Ishikawa (cell line): Measurements from ENCODE around the gene FSCN2.

ENCODE experiments used
- CEBPB ChIP-seq: IDR thresholded peaks from 2 replicates; pipeline ENCODE4 v1.6.1; 2012
- CREB1 ChIP-seq: IDR thresholded peaks from 2 replicates; pipeline ENCODE4 v1.6.1; 2012; ENCODE audit warnings: low read depth
- EGR1 ChIP-seq: IDR thresholded peaks from 2 replicates; pipeline ENCODE4 v1.6.1; 2012
- EP300 ChIP-seq: IDR thresholded peaks from 2 replicates; pipeline ENCODE4 v1.6.1; 2012; ENCODE audit warnings: borderline replicate concordance
- FOXM1 ChIP-seq: IDR thresholded peaks from 2 replicates; pipeline ENCODE4 v1.6.1; 2012; ENCODE audit warnings: low read depth, borderline replicate concordance
- MAX ChIP-seq: IDR thresholded peaks from 2 replicates; pipeline ENCODE4 v1.6.1; 2012
- NFIC ChIP-seq: IDR thresholded peaks from 2 replicates; pipeline ENCODE4 v1.6.1; 2012
- RAD21 ChIP-seq: IDR thresholded peaks from 2 replicates; pipeline ENCODE4 v1.6.1; 2012; ENCODE audit warnings: low read depth
- REST ChIP-seq: IDR thresholded peaks from 2 replicates; pipeline ENCODE4 v1.6.1; 2012; ENCODE audit warnings: low read depth, mild to moderate bottlenecking
- TAF1 ChIP-seq: IDR thresholded peaks from 2 replicates; pipeline ENCODE4 v1.6.1; 2012; ENCODE audit warnings: low read depth, mild to moderate bottlenecking
- TCF12 ChIP-seq: IDR thresholded peaks from 2 replicates; pipeline ENCODE4 v1.6.1; 2012; ENCODE audit warnings: low read depth
- TEAD4 ChIP-seq: IDR thresholded peaks from 2 replicates; pipeline ENCODE4 v1.6.1; 2012
- USF1 ChIP-seq: IDR thresholded peaks from 2 replicates; pipeline ENCODE4 v1.6.1; 2012
- YY1 ChIP-seq: IDR thresholded peaks from 2 replicates; pipeline ENCODE4 v1.6.1; 2012; ENCODE audit warnings: low read depth
- ZBTB7A ChIP-seq: IDR thresholded peaks from 2 replicates; pipeline ENCODE4 v1.6.1; 2012; ENCODE audit warnings: low read depth

The FSCN2 gene

GRCh38 chr17:81553616-81554181, 25.5 kb downstream of the FSCN2 start:
- TF ChIP-seq TEAD4 (no peak), ZBTB7A (no peak), EP300 (no peak), FOXM1 (no peak), USF1 (peak; percentile 86), NFIC (peak; percentile 70), YY1 (no peak)

- TF ChIP-seq MAX (no peak), NFIC (no peak), REST (no peak), TAF1 (no peak), EP300 (no peak), CEBPB (no peak)
These were observed 28.1 kb downstream of the FSCN2 start for GRCh38 chr17:81556175-81556691.

- TF ChIP-seq TCF12 (no peak), REST (no peak), CEBPB (no peak), YY1 (no peak)
These were observed 28.7 kb downstream of the FSCN2 start for GRCh38 chr17:81556863-81557262.

- TF ChIP-seq USF1 (no peak), TCF12 (no peak), RAD21 (no peak), REST (no peak), FOXM1 (no peak), TAF1 (no peak), EGR1 (no peak), NFIC (no peak), CEBPB (no peak), CREB1 (no peak), YY1 (no peak), EP300 (no peak), MAX (no peak)
These were observed 29.3 kb downstream of the FSCN2 start for GRCh38 chr17:81557276-81558114.

- TF ChIP-seq CEBPB = no peak
- no peak for TF ChIP-seq EP300
- no peak for TF ChIP-seq TAF1
- no peak for TF ChIP-seq USF1
- TF ChIP-seq REST = no peak
- TF ChIP-seq CREB1 = no peak
These were observed 29.9 kb downstream of the FSCN2 start for GRCh38 chr17:81558115-81558468.
